GM18505 (cell line): ENCODE results near the gene TCN2.

Experiments
- ATAC-seq: cut with Tn5 transposase; IDR thresholded peaks from one replicate; pipeline ENCODE4 v1.9.1; 2021; ENCODE audit not compliant: unreplicated experiment
- POLR2A ChIP-seq: IDR thresholded peaks from 4 replicates; pipeline ENCODE4 v1.6.1; 2011; ENCODE audit warnings: borderline replicate concordance; ENCODE audit not compliant: insufficient read depth, insufficient read length; ENCODE audit errors: extremely low read depth

Gene TCN2

DNA sequence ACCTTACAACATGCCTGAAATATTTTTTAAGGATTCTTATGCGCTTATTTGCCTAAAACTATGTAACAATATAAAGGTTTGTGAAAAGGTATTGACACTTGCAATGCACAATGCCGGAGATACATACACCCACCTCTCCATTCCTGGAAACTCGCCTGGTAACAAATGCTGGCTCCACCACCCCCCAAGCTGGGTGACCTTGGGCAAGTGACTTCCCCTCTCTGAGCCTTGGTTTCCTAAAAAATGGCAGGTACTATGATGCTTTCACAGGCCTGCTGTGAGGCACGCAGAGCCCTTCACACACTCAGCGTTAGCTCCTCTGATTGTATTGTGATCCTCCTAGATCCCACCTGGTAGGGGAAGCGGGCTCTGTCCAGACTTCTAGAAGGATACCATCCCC is 34.8 kb upstream of the TCN2 start:
- TF ChIP-seq POLR2A, result no peak
- no peak for ATAC-seq

DNA sequence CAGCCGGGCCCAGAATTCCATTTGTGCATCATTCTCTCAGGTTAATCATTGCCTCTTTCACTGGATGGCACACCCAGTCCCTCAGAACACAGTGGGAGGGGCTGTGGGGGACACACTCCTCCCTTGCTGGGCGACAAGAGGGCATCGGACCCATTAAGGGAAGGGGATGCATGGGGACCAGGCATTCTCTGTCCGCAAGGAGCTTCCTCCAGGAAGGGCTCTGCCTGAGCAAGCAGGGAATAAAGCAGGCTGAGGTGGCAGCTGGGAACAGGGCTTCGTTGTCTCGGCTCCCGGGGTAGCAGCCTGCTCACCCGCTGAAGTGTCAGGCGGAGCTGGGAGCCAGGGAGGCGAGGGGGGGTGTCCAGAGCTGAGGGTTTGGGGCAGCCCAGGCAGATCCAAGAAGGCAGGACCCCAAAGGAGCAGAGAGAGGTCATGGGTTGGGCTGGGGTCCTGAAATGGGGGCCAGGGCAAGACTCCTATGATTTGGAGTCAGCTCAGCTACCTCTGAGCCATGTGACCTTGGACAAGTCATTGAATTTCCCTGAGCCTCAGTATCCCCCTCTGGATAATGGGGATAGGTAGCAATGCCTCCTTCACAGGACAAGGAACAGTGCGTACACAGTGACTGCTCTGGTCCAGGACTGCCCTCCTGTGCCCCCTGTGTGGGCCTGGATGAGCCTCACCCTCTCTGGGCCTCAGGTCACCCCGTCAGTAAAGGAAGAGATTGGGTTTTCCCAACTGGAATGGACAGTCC is 34.0 kb upstream of the TCN2 start:
- no peak for TF ChIP-seq POLR2A
- no peak for ATAC-seq

DNA sequence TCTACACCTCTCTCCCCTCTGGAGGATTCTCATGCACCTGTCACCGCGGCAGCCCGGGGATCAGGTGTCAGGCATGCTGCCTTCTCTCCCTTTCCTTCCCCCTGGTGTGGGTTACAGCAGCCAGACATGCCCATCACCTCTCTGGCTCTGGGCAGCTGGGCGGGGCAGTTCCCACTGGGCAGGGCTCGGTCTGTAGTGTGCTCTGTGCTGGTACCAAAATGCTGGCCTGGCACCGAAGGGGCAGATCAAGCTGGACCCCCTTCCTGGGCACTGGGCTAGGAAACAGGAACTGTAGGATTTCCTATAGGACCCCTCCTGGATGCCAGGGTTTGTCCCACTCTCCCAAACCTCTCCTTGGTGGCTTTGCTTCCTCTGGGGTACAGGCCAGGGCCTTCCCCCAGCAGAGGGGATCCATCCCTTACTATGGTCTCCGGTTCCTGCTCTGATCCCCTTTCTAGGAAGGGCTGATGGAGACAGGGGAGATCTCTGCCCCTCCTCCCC is 33.3 kb upstream of the TCN2 start:
- TF ChIP-seq POLR2A, result no peak
- ATAC-seq, result no peak

- no peak for TF ChIP-seq POLR2A
- no peak for ATAC-seq
Measured at GRCh38 chr22:30574095-30574981, 32.6 kb upstream of the TCN2 start, which contains the start of gene GAL3ST1. Gene GAL3ST1 (minus strand): TSS chr22:30574665. CDS start chr22:30557392, 17,273 bp downstream.

- TF ChIP-seq POLR2A, result no peak
- no peak for ATAC-seq
Measured at GRCh38 chr22:30574997-30575671, 31.8 kb upstream of the TCN2 start.

DNA sequence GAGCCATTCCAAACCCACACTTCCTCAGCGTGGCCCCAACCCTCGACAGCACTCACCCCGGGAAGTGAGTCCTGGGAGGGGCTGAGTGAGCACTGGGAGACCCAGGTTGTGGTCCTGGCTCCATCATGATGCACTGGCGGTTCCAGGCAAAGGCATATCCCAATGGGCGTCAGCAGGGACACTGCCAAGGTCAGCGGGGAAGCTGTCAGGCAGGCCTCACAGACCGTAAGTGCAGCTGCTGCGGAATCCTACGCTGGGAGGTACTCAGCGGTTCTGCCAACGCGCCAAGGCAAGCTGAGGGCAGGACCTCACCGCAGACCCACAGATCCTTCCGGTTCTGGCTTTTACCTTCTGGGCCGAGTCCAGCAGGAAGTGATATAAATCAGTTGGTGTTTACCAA is 31.1 kb upstream of the TCN2 start:
- TF ChIP-seq POLR2A, result no peak
- ATAC-seq, result no peak

DNA sequence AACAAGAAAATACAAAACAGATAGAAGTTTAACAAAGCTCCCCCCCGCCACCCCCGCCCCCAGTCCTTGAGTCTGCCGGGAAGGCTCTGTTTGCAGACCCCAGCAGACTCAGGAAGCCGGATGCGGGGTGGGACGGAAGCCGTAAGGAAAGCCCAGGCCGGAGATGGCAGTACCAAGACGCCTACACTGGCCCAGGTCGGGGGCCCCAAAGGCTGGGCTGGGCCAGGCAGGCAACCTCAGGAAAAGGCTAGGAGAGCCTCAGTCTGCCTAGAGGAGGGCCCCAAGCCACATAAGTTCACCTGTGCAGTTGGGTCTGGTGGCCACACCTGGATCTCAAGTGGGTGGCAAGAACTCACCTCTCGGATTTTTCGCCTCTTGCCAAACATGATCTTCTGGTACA is 28.5 kb upstream of the TCN2 start:
- ATAC-seq, result no peak
- no peak for TF ChIP-seq POLR2A

- no peak for TF ChIP-seq POLR2A
- no peak for ATAC-seq
Measured at GRCh38 chr22:30580896-30581295, 26.1 kb upstream of the TCN2 start.

- no peak for TF ChIP-seq POLR2A
- ATAC-seq, result no peak
Measured at GRCh38 chr22:30582051-30582450, 24.9 kb upstream of the TCN2 start.

GRCh38 chr22:30582788-30583545 is 24.0 kb upstream of the TCN2 start:
- no peak for TF ChIP-seq POLR2A
- no peak for ATAC-seq

DNA sequence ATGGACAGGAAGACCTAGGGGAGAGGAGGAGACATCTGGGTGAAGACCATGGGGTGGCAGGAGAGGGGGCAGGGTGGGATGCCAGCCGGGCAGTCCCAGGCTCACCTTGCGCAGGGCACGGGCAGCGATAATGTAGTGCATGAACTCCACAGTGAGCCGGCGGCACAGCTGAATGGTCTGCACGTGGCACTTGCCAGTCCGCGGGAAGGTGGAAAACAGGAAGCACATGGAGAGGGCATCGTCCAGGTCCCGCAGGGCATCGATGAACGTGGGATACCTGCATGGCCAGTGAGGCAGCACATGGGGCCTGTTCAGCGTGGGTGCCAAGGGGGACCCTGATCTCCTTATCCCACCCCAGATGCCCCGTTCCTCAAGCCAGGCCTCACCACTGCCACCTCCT is 22.5 kb upstream of the TCN2 start:
- TF ChIP-seq POLR2A, result no peak
- ATAC-seq, result no peak

DNA sequence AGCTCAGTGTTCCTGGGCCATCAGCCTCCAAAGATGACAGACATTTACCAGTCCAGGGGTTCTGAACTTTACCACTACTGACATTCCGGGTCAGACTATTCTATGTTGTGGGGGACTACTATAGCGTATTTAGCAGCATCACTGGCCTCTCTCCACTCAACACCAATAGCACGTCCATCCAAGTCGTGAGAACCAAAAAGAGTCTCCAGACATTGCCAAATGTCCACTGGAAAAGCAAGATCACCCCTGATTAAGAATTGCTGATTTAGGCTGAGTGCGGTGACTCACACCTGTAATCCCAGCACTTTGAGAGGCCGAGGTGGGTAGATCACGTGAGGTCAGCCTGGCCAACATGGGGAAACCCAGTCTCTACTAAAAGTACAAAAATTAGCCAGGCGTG is 20.6 kb upstream of the TCN2 start:
- no peak for TF ChIP-seq POLR2A

More for the DNA sequence above, 20.6 kb upstream of the TCN2 start:
- no peak for ATAC-seq
